HFFc6 (cell line): ENCODE data around the gene NEK6. TPM values are rescaled to one million over a fixed set of nuclear protein-coding genes. Genes with fewer than 3 reads are reported as not detected.

ENCODE experiments used
- DNase-seq: peaks from one replicate; pipeline ENCODE4 v3.0.0-alpha.2; 2018
- H3K27ac Mint-ChIP-seq: 2 replicates; pipeline ENCODE4 v1.8.0; 2020; ENCODE audit warnings: mild to moderate bottlenecking, mixed read lengths
- H3K27me3 Mint-ChIP-seq: 2 replicates; pipeline ENCODE4 v1.8.0; 2021; ENCODE audit warnings: mild to moderate bottlenecking, moderate library complexity, mixed read lengths; ENCODE audit not compliant: insufficient read depth
- H3K36me3 Mint-ChIP-seq: 2 replicates; pipeline ENCODE4 v1.8.0; 2021; ENCODE audit warnings: low read depth, mixed read lengths
- H3K4me1 Mint-ChIP-seq: 2 replicates; pipeline ENCODE4 v1.8.0; 2020; ENCODE audit warnings: low read depth, mixed read lengths
- H3K4me3 Mint-ChIP-seq: 2 replicates; pipeline ENCODE4 v1.8.0; 2020; ENCODE audit warnings: mild to moderate bottlenecking, moderate library complexity, mixed read lengths
- H3K9me3 Mint-ChIP-seq: 2 replicates; pipeline ENCODE4 v1.8.0; 2020; ENCODE audit warnings: mild to moderate bottlenecking, mixed read lengths
- CTCF ChIP-seq: fragments of 200-600 bp; sonication (generic); IDR thresholded peaks from 2 replicates; pipeline ENCODE4 v1.5.0; 2021; ENCODE audit warnings: antibody characterized with exemption, mild to moderate bottlenecking
- total RNA-seq, 6 experiments: library from RNA; stranded (reverse); fragmentation: NEBNext Ultra II Directional; extraction: Animal tissue kit (Norgen Biotek cat#: 25700); gene quantifications; 2 replicates in 1 of 6; 3 replicates in 5 of 6; pipeline ENCODE4 v1.2.3, GENCODE V29; 2021

Gene NEK6
- total RNA-seq, 6 experiments from 2014 or later = 66.5 to 81.1 (median 71.4) TPM

- H3K27ac Mint-ChIP-seq = peak overlapping the region; percentile 47; the same call in 1 of the 2 replicates
- no peak for DNase-seq
- peaks cover 26% of the 10 kb centered on the region for H3K27me3 Mint-ChIP-seq
- peak; percentile 18; the same call in 1 of the 2 replicates for TF ChIP-seq CTCF
- H3K4me3 Mint-ChIP-seq = no peak overlapping the region
- peaks cover 28% of the 10 kb centered on the region for H3K4me1 Mint-ChIP-seq
- peaks cover 17% of the 10 kb centered on the region for H3K36me3 Mint-ChIP-seq
- H3K9me3 Mint-ChIP-seq = no peaks in the 10 kb centered on the region
Observed at GRCh38 chr9:124344291-124345050, 86.7 kb downstream of the NEK6 start.

GRCh38 chr9:124345063-124345462, 87.3 kb downstream of the NEK6 start:
- Mint-ChIP-seq H3K27me3 (peaks cover 26% of the 10 kb centered on the region), H3K4me1 (peaks cover 28% of the 10 kb centered on the region), H3K36me3 (peaks cover 17% of the 10 kb centered on the region), H3K27ac (peak overlapping the region; percentile 47; the same call in 1 of the 2 replicates), H3K4me3 (no peak overlapping the region), H3K9me3 (no peaks in the 10 kb centered on the region)
- no peak for DNase-seq
- no peak for TF ChIP-seq CTCF

- Mint-ChIP-seq H3K9me3 (no peaks in the 10 kb centered on the region), H3K36me3 (peaks cover 22% of the 10 kb centered on the region), H3K27me3 (peaks cover 30% of the 10 kb centered on the region), H3K27ac (peak overlapping the region; percentile 47), H3K4me3 (no peak overlapping the region), H3K4me1 (peaks cover 28% of the 10 kb centered on the region)
- DNase-seq = no peak
- no peak for TF ChIP-seq CTCF
Observed at GRCh38 chr9:124345751-124346281, 88.1 kb downstream of the NEK6 start.

GRCh38 chr9:124346347-124347163, 88.8 kb downstream of the NEK6 start:
- peaks cover 29% of the 10 kb centered on the region for H3K36me3 Mint-ChIP-seq
- peaks cover 26% of the 10 kb centered on the region for H3K4me1 Mint-ChIP-seq
- no peak overlapping the region; the same call in 1 of the 2 replicates for H3K27ac Mint-ChIP-seq
- H3K9me3 Mint-ChIP-seq = no peaks in the 10 kb centered on the region
- H3K27me3 Mint-ChIP-seq = peaks cover 35% of the 10 kb centered on the region
- no peak for TF ChIP-seq CTCF
- DNase-seq = no peak
- no peak overlapping the region for H3K4me3 Mint-ChIP-seq

- Mint-ChIP-seq H3K36me3 (peaks cover 36% of the 10 kb centered on the region), H3K27me3 (peaks cover 40% of the 10 kb centered on the region), H3K4me3 (no peak overlapping the region), H3K9me3 (no peaks in the 10 kb centered on the region), H3K27ac (peak overlapping the region; percentile 16; the same call in 1 of the 2 replicates), H3K4me1 (peaks cover 22% of the 10 kb centered on the region)
- no peak for DNase-seq
- TF ChIP-seq CTCF = no peak
Observed at GRCh38 chr9:124347206-124347967, 89.6 kb downstream of the NEK6 start.
